ENCODE results near the gene GK2.

GRCh38 chr4:79426989-79427388, 19.0 kb upstream of the GK2 start:
- TF ChIP-seq, protein P1, sequence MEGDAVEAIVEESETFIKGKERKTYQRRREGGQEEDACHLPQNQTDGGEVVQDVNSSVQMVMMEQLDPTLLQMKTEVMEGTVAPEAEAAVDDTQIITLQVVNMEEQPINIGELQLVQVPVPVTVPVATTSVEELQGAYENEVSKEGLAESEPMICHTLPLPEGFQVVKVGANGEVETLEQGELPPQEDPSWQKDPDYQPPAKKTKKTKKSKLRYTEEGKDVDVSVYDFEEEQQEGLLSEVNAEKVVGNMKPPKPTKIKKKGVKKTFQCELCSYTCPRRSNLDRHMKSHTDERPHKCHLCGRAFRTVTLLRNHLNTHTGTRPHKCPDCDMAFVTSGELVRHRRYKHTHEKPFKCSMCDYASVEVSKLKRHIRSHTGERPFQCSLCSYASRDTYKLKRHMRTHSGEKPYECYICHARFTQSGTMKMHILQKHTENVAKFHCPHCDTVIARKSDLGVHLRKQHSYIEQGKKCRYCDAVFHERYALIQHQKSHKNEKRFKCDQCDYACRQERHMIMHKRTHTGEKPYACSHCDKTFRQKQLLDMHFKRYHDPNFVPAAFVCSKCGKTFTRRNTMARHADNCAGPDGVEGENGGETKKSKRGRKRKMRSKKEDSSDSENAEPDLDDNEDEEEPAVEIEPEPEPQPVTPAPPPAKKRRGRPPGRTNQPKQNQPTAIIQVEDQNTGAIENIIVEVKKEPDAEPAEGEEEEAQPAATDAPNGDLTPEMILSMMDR (IDR thresholded peaks at IDR 0.05), result no peak
- no peak for TF ChIP-seq EP300 (IDR thresholded peaks at IDR 0.05)

Measured in ovary (tissue), 3 donors.